ENCODE results near the gene FAM3C. TPM values are rescaled to one million over a fixed set of nuclear protein-coding genes. Genes with fewer than 3 reads are reported as not detected.

FAM3C gene
- total RNA-seq, 4 donors from 2014 or later: 34.9 to 46.8 (median 41.0) TPM

GRCh38 chr7:121371883-121372282 lies 24.2 kb downstream of the FAM3C start:
- intact Hi-C loops (cut with DNase I; ENCODE audit: low total_unique reads): no loop called here
- no peak for DNase-seq (ENCODE audit: low spot score in 2 of 2)
- no peak overlapping the region for H3K4me3 ChIP-seq (ENCODE audit: low read depth, poor library complexity, severe bottlenecking)
- 57 to 61% methylated on average over 2 of the region's 2 CpGs for WGBS, 2 donors
- TF ChIP-seq POLR2A (IDR thresholded peaks at IDR 0.05) (no peak), CTCF (IDR thresholded peaks at IDR 0.05) (no peak)

- DNase-seq (ENCODE audit: low spot score in 2 of 2): no peak
- WGBS, 2 donors: 67 to 78% methylated on average over 1 of the region's 1 CpG
- no peak overlapping the region for H3K4me3 ChIP-seq (ENCODE audit: low read depth, poor library complexity, severe bottlenecking)
- intact Hi-C loops (cut with DNase I; ENCODE audit: low total_unique reads): no loop called here
- no peak for TF ChIP-seq CTCF (IDR thresholded peaks at IDR 0.05)
- no peak for TF ChIP-seq POLR2A (IDR thresholded peaks at IDR 0.05)
Observed at GRCh38 chr7:121371367-121371766, 24.7 kb downstream of the FAM3C start.

- DNase-seq (ENCODE audit: low spot score in 2 of 2): no peak
Observed at GRCh38 chr7:121369462-121369861, 26.6 kb downstream of the FAM3C start.

GRCh38 chr7:121366852-121367431 lies 29.2 kb downstream of the FAM3C start:
- intact Hi-C loops (cut with DNase I; ENCODE audit: low total_unique reads): loop anchor here (5.0 to 10.0 kb wide), 2 partner anchors 180 to 628 kb away; no protein-coding TSS in a partner anchor
- WGBS, 2 donors: 25 to 31% methylated on average over 2 of the region's 2 CpGs
- H3K4me3 ChIP-seq (ENCODE audit: low read depth, poor library complexity, severe bottlenecking): no peak overlapping the region
- TF ChIP-seq POLR2A (IDR thresholded peaks at IDR 0.05): no peak
- peak in 1 of 3 donors; percentile 67 for TF ChIP-seq CTCF (IDR thresholded peaks at IDR 0.05)
- DNase-seq (ENCODE audit: low spot score in 2 of 2): no peak

More at GRCh38 chr7:121369462-121369861, 26.6 kb downstream of the FAM3C start:
- intact Hi-C loops (cut with DNase I; ENCODE audit: low total_unique reads): loop anchor here (5.0 to 10.0 kb wide), 2 partner anchors 178 to 625 kb away; no protein-coding TSS in a partner anchor
- 37 to 41% methylated on average over 2 of the region's 2 CpGs for WGBS, 2 donors
- no peak overlapping the region for H3K4me3 ChIP-seq (ENCODE audit: low read depth, poor library complexity, severe bottlenecking)
- TF ChIP-seq CTCF (IDR thresholded peaks at IDR 0.05): no peak
- no peak for TF ChIP-seq POLR2A (IDR thresholded peaks at IDR 0.05)

GRCh38 chr7:121360564-121360963 lies 35.5 kb downstream of the FAM3C start:
- no peak overlapping the region for H3K4me3 ChIP-seq (ENCODE audit: low read depth, poor library complexity, severe bottlenecking)
- DNase-seq (ENCODE audit: low spot score in 2 of 2): no peak
- intact Hi-C loops (cut with DNase I; ENCODE audit: low total_unique reads): loop anchor here (10.0 kb wide), 1 partner anchor 634 kb away; no protein-coding TSS in a partner anchor
- TF ChIP-seq CTCF (IDR thresholded peaks at IDR 0.05) (no peak), POLR2A (IDR thresholded peaks at IDR 0.05) (no peak)
- WGBS, 2 donors: 86 to 87% methylated on average over 5 of the region's 5 CpGs

- DNase-seq (ENCODE audit: low spot score in 2 of 2): no peak
- intact Hi-C loops (cut with DNase I; ENCODE audit: low total_unique reads): no loop called here
- 88 to 96% methylated on average over 2 of the region's 2 CpGs for WGBS, 2 donors
- no peak for TF ChIP-seq POLR2A (IDR thresholded peaks at IDR 0.05)
- no peak for TF ChIP-seq CTCF (IDR thresholded peaks at IDR 0.05)
- no peak overlapping the region for H3K4me3 ChIP-seq (ENCODE audit: low read depth, poor library complexity, severe bottlenecking)
Observed at GRCh38 chr7:121355574-121355973, 40.5 kb downstream of the FAM3C start.

Measured in lower leg skin (tissue), 4 donors.